ENCODE data around the gene PLEKHO2.

The PLEKHO2 gene

DNA sequence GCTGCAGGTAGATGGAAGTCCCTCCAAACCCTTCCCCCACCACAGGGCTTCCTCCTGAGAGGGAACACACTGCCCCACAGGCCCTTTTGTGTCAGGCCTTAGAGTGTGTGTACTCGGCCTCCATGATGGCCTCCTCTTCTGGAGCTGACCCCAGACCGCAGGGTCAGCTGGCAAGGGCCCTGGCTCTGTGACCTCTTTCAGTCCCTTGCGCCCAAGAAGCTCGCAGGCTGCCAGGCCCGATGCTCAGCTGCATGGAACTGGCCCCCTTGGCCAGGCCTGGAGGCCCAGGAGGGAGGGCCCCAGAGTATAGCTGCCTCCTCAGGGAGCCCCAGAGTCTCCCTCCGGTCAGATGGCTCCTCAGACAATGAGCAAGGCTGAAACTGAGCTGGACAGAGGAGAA, 46.6 kb downstream of the PLEKHO2 start:
- Histone ChIP-seq H3K9me3 (ENCODE audit: control insufficient read depth, low read length) (no peaks in the 10 kb centered on the region), H3K4me3 (ENCODE audit: insufficient read depth, low read depth, low read length, poor library complexity, severe bottlenecking) (no peak overlapping the region), H3K36me3 (ENCODE audit: control insufficient read depth, insufficient read depth, low read length) (no peaks in the 10 kb centered on the region), H3K4me1 (ENCODE audit: control insufficient read depth, insufficient read depth, low read length, poor library complexity, severe bottlenecking) (peaks cover 36% of the 10 kb centered on the region), H3K27me3 (replicated peaks; ENCODE audit: control insufficient read depth, insufficient read depth, low read length, poor library complexity, severe bottlenecking) (no peaks in the 10 kb centered on the region), H3K27ac (ENCODE audit: insufficient read depth, low read length, poor library complexity, severe bottlenecking) (no peak overlapping the region)
- DNase-seq, result no peak

DNA sequence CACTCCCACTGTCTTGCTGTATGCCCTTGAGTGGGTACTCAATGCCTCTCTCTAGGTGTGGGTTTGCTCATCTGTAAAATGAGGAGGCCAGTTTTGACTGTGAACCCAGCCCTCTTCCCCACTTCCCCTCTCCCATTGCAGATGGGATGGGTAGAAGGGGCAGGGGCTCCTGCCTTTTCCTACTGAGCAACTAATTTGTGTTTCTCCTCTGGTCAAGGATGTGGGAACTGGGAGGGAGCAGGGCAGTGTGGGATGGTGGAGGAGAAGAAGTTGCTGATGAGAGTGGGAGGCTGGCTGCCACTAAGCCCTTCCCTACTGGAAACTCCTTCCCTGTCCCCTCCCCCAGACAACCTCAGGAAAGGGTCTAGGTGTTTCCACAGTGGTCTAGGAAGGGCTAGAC, 49.8 kb downstream of the PLEKHO2 start:
- peak overlapping the region; percentile 14 for H3K4me3 ChIP-seq (ENCODE audit: insufficient read depth, low read depth, low read length, poor library complexity, severe bottlenecking)
- peak overlapping the region; percentile 96 for H3K27ac ChIP-seq (ENCODE audit: insufficient read depth, low read length, poor library complexity, severe bottlenecking)
- no peaks in the 10 kb centered on the region for H3K36me3 ChIP-seq (ENCODE audit: control insufficient read depth, insufficient read depth, low read length)
- H3K4me1 ChIP-seq (ENCODE audit: control insufficient read depth, insufficient read depth, low read length, poor library complexity, severe bottlenecking), result peaks cover 50% of the 10 kb centered on the region
- H3K27me3 ChIP-seq (replicated peaks; ENCODE audit: control insufficient read depth, insufficient read depth, low read length, poor library complexity, severe bottlenecking), result no peaks in the 10 kb centered on the region
- no peak for DNase-seq
- H3K9me3 ChIP-seq (ENCODE audit: control insufficient read depth, low read length), result no peaks in the 10 kb centered on the region

DNA sequence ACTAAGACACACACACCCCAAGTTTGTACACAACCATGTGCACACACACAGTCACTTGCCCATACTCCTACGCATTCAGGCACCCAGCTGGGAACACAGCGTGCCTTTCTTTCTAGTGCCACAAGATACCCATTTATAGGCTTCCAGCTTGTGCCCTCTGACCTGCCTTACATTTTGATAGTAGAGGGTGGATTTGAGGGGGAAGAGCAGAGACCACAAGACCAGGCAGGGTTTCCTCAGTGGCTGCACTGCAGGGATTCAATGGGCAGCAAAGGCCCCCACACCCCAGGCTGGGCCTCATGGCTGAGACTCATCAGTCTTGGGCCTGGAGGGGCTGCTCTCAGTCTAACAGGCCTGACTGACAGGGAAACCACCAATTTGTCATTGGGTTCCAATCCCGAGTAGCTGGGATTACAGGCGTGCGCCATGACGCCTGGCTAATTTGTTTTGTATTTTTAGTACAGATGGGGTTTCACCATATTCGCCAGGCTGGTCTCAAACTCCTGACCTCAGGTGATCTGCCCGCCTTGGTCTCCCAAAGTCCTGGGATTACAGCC, 51.2 kb downstream of the PLEKHO2 start:
- H3K27me3 ChIP-seq (replicated peaks; ENCODE audit: control insufficient read depth, insufficient read depth, low read length, poor library complexity, severe bottlenecking), result no peaks in the 10 kb centered on the region
- DNase-seq, result peak in 1 of 3 donors; percentile 36
- peaks cover 50% of the 10 kb centered on the region for H3K4me1 ChIP-seq (ENCODE audit: control insufficient read depth, insufficient read depth, low read length, poor library complexity, severe bottlenecking)
- no peaks in the 10 kb centered on the region for H3K9me3 ChIP-seq (ENCODE audit: control insufficient read depth, low read length)
- peak overlapping the region; percentile 96 for H3K27ac ChIP-seq (ENCODE audit: insufficient read depth, low read length, poor library complexity, severe bottlenecking)
- peak overlapping the region; percentile 8 for H3K4me3 ChIP-seq (ENCODE audit: insufficient read depth, low read depth, low read length, poor library complexity, severe bottlenecking)
- no peaks in the 10 kb centered on the region for H3K36me3 ChIP-seq (ENCODE audit: control insufficient read depth, insufficient read depth, low read length)

DNA sequence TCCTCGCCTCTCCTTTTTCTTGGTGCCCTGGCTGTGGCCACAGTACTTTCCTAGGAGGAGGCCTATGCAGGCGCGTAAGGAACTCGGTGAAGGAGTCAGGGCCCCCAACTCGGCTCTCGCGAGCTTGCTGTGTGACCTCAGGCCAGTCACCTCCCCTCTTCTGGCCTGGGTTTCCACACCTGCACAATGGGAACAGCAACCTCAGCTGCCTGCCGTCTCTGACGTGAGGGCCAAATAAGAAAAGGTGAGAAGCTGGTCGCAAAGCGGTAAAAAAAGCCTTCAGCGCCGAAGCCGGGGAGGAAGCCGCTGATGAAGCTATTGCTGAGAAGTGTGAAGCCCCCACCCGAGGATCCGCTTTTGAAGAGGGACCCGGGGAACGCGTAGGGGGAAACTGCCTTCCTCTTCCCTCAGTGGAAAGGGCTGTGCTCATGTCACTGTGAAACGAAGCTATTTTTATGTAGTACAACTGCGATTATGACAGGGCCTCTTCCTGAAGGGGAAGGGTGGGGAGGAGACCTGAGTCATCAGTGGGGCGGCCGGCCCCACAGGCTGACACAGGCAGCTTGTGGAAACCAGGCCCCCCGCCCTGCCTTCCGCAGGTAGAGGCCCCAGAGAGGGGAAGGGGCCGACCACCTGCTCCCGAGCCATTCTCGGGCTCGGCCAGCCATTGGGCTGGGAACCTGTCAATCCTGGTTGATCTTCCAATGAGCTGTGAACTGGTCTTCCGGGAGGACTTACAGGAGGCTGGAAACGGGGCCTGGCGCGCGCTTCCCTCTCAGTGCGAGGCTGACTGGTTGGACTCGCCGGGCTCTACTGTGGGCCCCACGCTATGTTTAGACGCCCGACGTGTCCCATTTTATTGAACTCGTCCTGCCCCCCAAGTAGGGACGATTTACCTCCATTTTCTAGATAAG, 52.0 kb downstream of the PLEKHO2 start:
- no peaks in the 10 kb centered on the region for H3K9me3 ChIP-seq (ENCODE audit: control insufficient read depth, low read length)
- peaks cover 50% of the 10 kb centered on the region for H3K4me1 ChIP-seq (ENCODE audit: control insufficient read depth, insufficient read depth, low read length, poor library complexity, severe bottlenecking)
- H3K27ac ChIP-seq (ENCODE audit: insufficient read depth, low read length, poor library complexity, severe bottlenecking), result peak overlapping the region; percentile 96
- peak; percentile 93 to 95 (median 94) for DNase-seq
- H3K27me3 ChIP-seq (replicated peaks; ENCODE audit: control insufficient read depth, insufficient read depth, low read length, poor library complexity, severe bottlenecking), result no peaks in the 10 kb centered on the region
- no peaks in the 10 kb centered on the region for H3K36me3 ChIP-seq (ENCODE audit: control insufficient read depth, insufficient read depth, low read length)
- peak overlapping the region; percentile 35 for H3K4me3 ChIP-seq (ENCODE audit: insufficient read depth, low read depth, low read length, poor library complexity, severe bottlenecking)

DNA sequence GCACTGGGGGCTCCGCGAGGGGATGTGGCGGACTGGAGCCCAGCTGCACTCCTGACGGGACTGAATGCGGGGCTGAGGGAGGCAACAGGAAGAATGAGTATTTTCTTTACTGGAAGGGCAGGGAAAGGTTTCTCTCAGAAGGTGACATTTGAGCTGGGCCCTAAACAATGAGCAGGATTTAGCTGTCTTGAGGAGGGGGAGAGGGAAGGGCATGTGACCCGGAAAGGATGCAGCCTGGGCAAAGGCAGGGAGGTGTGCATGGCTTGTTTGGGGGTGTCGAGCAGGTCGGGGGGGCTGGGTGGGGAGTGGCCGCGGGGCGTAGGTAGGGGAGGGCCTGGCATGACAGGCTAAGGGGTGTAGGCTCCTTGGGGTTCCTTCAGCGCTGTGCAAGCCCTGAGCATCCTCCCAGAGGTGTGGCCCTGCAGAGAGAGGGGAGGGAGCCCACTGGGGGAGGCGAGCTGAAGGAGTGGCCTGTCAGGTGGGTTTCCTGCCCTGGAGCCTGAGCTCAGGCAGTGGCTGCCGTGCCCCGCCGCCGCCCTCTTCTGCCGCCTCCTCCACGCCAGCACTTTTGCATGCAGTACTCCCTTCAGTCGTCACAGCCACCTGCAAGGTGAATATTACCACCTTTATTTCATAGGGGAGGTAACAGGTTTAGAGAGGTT, 52.8 kb downstream of the PLEKHO2 start:
- Histone ChIP-seq H3K9me3 (ENCODE audit: control insufficient read depth, low read length) (no peaks in the 10 kb centered on the region), H3K27me3 (replicated peaks; ENCODE audit: control insufficient read depth, insufficient read depth, low read length, poor library complexity, severe bottlenecking) (no peaks in the 10 kb centered on the region), H3K4me1 (ENCODE audit: control insufficient read depth, insufficient read depth, low read length, poor library complexity, severe bottlenecking) (peaks cover 50% of the 10 kb centered on the region), H3K4me3 (ENCODE audit: insufficient read depth, low read depth, low read length, poor library complexity, severe bottlenecking) (peak overlapping the region; percentile 48), H3K36me3 (ENCODE audit: control insufficient read depth, insufficient read depth, low read length) (no peaks in the 10 kb centered on the region), H3K27ac (ENCODE audit: insufficient read depth, low read length, poor library complexity, severe bottlenecking) (peak overlapping the region; percentile 96)
- DNase-seq, result peak; percentile 76 to 82 (median 79)

DNA sequence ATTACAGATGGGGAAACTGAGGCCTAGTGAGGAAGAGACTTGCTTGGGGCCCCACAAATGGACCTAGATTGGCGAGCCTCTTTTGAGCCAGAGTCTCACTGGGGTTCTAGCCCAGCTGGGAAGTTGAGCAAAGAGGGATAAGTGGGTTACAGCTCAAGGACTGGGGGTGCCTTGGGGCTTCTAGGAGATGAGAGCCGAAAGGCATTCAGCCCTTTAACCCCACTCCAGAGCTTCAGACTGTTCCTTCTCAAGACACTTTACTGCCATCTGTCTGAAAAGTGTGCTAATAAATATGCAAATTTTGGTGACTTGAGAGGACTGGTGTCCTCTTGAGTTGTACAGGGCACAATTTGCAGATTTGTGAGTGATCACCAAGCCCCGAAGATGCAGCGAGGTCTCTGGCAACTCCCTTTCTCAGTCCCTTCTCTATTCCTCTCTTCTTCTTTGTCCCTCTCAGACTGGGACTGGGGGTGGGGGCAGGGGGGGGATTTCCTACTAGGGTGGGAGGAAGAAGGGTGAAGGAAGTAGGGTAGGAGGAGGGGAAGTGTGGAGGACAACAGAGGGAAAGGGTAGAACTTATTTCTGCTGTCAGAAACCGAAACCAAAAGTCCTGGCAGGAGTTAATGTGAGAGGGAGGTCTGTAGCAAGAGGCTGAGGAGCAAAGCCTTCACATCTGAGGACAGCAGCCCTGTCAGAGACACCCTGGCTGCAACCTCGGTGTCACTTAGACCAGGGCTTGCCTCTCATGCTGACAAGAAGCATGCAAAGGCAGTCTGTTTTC, 53.8 kb downstream of the PLEKHO2 start:
- no peaks in the 10 kb centered on the region for H3K36me3 ChIP-seq (ENCODE audit: control insufficient read depth, insufficient read depth, low read length)
- H3K9me3 ChIP-seq (ENCODE audit: control insufficient read depth, low read length), result no peaks in the 10 kb centered on the region
- no peaks in the 10 kb centered on the region for H3K27me3 ChIP-seq (replicated peaks; ENCODE audit: control insufficient read depth, insufficient read depth, low read length, poor library complexity, severe bottlenecking)
- H3K4me1 ChIP-seq (ENCODE audit: control insufficient read depth, insufficient read depth, low read length, poor library complexity, severe bottlenecking), result peaks cover 50% of the 10 kb centered on the region
- peak overlapping the region; percentile 96 for H3K27ac ChIP-seq (ENCODE audit: insufficient read depth, low read length, poor library complexity, severe bottlenecking)
- peak overlapping the region; percentile 48 for H3K4me3 ChIP-seq (ENCODE audit: insufficient read depth, low read depth, low read length, poor library complexity, severe bottlenecking)
- DNase-seq, result peak in 1 of 3 donors; percentile 23

DNA sequence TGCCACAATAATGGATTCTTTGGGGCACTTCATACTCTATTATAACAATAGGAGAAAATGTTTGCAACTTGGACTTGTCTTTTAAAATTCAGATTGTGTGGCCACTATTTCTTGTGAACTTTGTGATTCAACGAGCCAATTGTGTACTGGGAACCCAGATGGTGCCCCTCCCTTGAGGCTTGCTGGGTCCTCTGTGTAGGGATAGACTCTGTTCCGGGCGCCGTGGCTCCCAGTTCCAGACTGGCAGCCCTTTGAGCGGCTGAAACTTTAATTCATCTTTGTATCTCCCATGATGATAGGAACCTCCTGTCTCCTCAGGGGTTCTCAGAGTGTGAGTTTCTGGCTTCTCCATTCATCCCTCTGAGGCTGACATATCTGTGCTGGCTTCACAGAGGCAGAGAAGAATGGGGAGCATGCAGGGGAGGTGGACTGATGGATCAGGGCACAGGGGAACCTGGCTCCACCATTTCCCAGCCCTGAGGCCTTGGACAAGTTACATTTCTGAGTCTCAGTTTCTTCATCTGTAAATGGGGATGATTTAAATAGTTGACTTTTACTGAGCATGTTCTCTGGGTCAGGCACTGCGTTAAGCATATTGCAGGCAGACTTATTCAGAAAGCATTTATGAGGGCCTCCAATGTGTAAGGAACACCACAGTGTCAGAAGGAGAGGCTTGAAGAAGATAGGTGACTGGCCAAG, 54.8 kb downstream of the PLEKHO2 start:
- Histone ChIP-seq H3K4me1 (ENCODE audit: control insufficient read depth, insufficient read depth, low read length, poor library complexity, severe bottlenecking) (peaks cover 44% of the 10 kb centered on the region), H3K9me3 (ENCODE audit: control insufficient read depth, low read length) (peaks cover 5% of the 10 kb centered on the region), H3K4me3 (ENCODE audit: insufficient read depth, low read depth, low read length, poor library complexity, severe bottlenecking) (no peak overlapping the region), H3K27ac (ENCODE audit: insufficient read depth, low read length, poor library complexity, severe bottlenecking) (peak overlapping the region; percentile 96), H3K27me3 (replicated peaks; ENCODE audit: control insufficient read depth, insufficient read depth, low read length, poor library complexity, severe bottlenecking) (no peaks in the 10 kb centered on the region), H3K36me3 (ENCODE audit: control insufficient read depth, insufficient read depth, low read length) (no peaks in the 10 kb centered on the region)
- no peak for DNase-seq

DNA sequence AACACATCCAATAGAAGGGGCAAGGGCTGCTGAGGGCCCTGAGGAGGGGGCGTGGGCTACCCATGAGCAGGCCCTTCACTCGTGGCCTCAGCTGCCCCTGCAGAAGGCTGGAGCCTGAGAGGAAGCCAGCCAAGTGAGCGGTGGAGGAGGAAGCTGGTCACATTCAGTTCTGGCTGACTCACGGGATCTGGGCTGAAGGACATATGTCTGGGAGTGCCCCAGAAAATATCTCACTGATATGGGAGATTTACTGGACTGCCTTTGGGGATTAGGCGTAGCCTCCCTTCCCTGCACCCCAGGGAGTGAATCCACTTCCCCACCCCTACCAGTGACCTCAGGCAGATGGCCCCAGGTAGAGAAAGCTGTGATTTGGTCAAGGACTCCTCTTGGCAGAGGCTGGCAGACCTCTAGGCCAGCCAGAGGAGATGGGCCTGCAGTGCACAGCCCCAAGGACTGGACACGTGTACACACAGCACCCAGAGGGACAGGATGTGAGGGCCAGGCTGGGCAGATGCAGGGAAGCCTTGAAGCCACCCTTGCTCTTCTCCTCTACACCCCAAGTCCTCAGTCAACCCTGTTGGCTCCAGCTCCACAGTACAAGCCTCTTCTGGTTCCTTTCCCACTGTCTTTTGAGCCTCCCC, 55.8 kb downstream of the PLEKHO2 start:
- H3K27me3 ChIP-seq (replicated peaks; ENCODE audit: control insufficient read depth, insufficient read depth, low read length, poor library complexity, severe bottlenecking), result no peaks in the 10 kb centered on the region
- H3K9me3 ChIP-seq (ENCODE audit: control insufficient read depth, low read length), result peaks cover 5% of the 10 kb centered on the region
- no peaks in the 10 kb centered on the region for H3K36me3 ChIP-seq (ENCODE audit: control insufficient read depth, insufficient read depth, low read length)
- peaks cover 37% of the 10 kb centered on the region for H3K4me1 ChIP-seq (ENCODE audit: control insufficient read depth, insufficient read depth, low read length, poor library complexity, severe bottlenecking)
- no peak overlapping the region for H3K4me3 ChIP-seq (ENCODE audit: insufficient read depth, low read depth, low read length, poor library complexity, severe bottlenecking)
- peak overlapping the region; percentile 9 for H3K27ac ChIP-seq (ENCODE audit: insufficient read depth, low read length, poor library complexity, severe bottlenecking)
- DNase-seq, result no peak

DNA sequence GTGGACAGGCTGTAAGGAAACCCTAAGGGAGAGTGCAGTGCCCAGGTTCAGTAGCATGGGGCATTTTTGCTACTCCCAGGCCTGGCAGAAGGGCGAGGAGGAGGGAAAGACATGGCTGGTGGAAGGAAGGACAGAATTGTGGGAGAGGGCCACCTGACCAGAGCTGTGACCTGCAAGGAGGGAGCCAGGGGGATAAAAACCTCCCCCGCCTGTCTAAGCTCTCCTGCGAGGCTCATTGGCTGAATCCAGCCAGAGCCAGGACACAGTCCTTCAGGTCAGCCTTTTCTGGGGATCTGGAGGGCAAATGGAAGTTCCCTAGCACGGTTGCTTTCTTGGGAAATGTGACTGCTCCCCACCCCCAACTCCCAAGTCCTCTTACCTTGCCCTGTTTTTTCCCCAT, 56.7 kb downstream of the PLEKHO2 start:
- Histone ChIP-seq H3K4me1 (ENCODE audit: control insufficient read depth, insufficient read depth, low read length, poor library complexity, severe bottlenecking) (peaks cover 32% of the 10 kb centered on the region), H3K4me3 (ENCODE audit: insufficient read depth, low read depth, low read length, poor library complexity, severe bottlenecking) (no peak overlapping the region), H3K27me3 (replicated peaks; ENCODE audit: control insufficient read depth, insufficient read depth, low read length, poor library complexity, severe bottlenecking) (no peaks in the 10 kb centered on the region), H3K9me3 (ENCODE audit: control insufficient read depth, low read length) (peaks cover 5% of the 10 kb centered on the region), H3K36me3 (ENCODE audit: control insufficient read depth, insufficient read depth, low read length) (no peaks in the 10 kb centered on the region), H3K27ac (ENCODE audit: insufficient read depth, low read length, poor library complexity, severe bottlenecking) (no peak overlapping the region)
- DNase-seq, result no peak

All from effector memory CD4-positive, alpha-beta T cell (primary cell).